Gastroesophageal sphincter (tissue), 3 donors: ENCODE data around the gene ERCC2.

Experiments used
- POLR2A ChIP-seq, 2 donors: fragments of 450-650 bp; IDR thresholded peaks; one replicate each; pipeline ENCODE4 v1.6.1; 2017; ENCODE audit warnings: antibody characterized with exemption in 2 of 2, mild to moderate bottlenecking in 2 of 2, moderate library complexity in 1 of 2
- POLR2AphosphoS5 ChIP-seq: sonication (generic); formaldehyde crosslinking; IDR thresholded peaks from one replicate; pipeline ENCODE4 v1.6.1; 2017; ENCODE audit warnings: antibody characterized with exemption
- TF ChIP-seq, protein P1 (sequence below), 4 experiments: fragments of 200-600 bp in 2 of 4; fragments of 450-650 bp in 2 of 4; sonication (generic) in 1 of 4; IDR thresholded peaks; one replicate each; pipeline ENCODE4 v1.5.1; 2017 to 2019; ENCODE audit warnings: antibody characterized with exemption in 4 of 4, mild to moderate bottlenecking in 2 of 4, moderate library complexity in 2 of 4

DNA sequence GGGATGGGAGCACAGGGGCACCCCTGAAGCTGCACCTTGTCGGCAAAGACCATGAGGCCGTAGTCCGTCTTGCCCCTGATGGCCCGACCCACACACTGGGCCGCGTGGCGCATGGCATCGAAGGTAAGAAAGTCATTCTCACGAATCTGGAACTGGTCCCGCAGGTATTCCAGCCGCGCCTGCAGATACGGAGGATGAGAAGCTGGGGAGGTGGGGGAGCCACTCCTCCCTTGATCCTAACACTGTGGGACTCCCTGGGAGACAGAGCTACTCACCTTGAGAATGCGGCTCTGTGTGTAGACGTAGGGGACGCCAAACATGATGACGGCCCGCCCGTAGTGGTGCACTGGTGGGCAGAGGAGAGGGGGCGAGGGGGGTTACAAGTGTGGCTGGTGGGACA is 17.9 kb downstream of the ERCC2 start:
- TF ChIP-seq, protein P1, sequence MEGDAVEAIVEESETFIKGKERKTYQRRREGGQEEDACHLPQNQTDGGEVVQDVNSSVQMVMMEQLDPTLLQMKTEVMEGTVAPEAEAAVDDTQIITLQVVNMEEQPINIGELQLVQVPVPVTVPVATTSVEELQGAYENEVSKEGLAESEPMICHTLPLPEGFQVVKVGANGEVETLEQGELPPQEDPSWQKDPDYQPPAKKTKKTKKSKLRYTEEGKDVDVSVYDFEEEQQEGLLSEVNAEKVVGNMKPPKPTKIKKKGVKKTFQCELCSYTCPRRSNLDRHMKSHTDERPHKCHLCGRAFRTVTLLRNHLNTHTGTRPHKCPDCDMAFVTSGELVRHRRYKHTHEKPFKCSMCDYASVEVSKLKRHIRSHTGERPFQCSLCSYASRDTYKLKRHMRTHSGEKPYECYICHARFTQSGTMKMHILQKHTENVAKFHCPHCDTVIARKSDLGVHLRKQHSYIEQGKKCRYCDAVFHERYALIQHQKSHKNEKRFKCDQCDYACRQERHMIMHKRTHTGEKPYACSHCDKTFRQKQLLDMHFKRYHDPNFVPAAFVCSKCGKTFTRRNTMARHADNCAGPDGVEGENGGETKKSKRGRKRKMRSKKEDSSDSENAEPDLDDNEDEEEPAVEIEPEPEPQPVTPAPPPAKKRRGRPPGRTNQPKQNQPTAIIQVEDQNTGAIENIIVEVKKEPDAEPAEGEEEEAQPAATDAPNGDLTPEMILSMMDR (IDR thresholded peaks at IDR 0.05), result no peak
- no peak for TF ChIP-seq POLR2A (IDR thresholded peaks at IDR 0.05)
- TF ChIP-seq POLR2AphosphoS5, result no peak
